A172 (cell line): Measurements from ENCODE around the gene TRAPPC5. TPM values are rescaled to one million over a fixed set of nuclear protein-coding genes. Genes with fewer than 3 reads are reported as not detected.
A peak's percentile ranks its signal among the peaks of the same experiment; 100 is the strongest.

Experiments
- DNase-seq: peaks from one replicate; pipeline ENCODE4 v3.0.0-alpha.2; 2015; ENCODE audit warnings: low spot score
- total RNA-seq: library from RNA; depleted of rRNA; stranded (reverse); fragments of >200 nt; shearing (Covaris generic); gene quantifications from 2 replicates; pipeline ENCODE4 v1.2.3, GENCODE V29; 2014

TRAPPC5 gene
- total RNA-seq, 1 experiment from 2014 or later: 176 TPM

DNA sequence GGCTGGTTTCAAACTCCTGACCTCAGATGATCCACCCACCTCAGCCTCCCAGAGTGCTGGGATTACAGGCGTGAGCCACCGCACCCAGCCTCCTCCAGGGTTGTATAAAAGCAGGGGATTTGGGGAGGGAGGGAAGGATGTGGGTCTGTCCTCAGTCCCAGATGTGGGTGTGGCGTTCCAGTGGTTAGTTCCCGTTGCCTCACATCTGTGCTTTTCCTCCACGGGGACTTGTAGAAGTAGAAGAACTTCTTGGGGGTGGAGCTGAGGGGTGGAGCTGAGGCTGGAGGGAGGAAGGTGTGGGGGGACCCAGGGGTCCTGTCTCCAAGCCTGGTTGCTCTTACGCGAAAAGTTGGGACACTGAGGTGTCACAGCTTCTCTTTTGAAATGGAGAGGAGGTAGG lies 4.3 kb upstream of the TRAPPC5 start:
- DNase-seq: no peak

DNA sequence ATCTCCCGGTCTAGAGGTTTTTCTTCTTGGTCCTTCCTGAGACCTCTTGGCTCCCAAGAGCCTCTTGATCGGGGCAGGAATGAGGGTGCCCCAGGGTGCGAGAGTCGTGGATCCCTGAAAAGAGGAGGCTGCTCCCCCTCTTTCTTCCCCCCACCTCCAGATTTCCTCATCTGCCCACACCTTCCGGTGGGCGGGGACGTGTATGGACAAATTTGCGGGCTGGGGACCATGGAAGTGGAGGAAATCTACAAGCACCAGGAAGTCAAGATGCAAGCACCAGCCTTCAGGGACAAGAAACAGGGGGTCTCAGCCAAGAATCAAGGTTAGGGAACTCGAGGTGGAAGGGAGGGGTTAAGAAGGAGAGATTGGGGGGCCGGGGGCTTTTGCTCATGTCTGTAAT lies 3.8 kb upstream of the TRAPPC5 start, which contains the start of gene MCEMP1:
MCEMP1 (plus strand) TSS at position 237 of the 400 bp plus-strand sequence; CDS start at position 268, 31 bp downstream.
- DNase-seq: no peak

GRCh38 chr19:7677669-7678311 lies 2.8 kb upstream of the TRAPPC5 start:
- no peak for DNase-seq

DNA sequence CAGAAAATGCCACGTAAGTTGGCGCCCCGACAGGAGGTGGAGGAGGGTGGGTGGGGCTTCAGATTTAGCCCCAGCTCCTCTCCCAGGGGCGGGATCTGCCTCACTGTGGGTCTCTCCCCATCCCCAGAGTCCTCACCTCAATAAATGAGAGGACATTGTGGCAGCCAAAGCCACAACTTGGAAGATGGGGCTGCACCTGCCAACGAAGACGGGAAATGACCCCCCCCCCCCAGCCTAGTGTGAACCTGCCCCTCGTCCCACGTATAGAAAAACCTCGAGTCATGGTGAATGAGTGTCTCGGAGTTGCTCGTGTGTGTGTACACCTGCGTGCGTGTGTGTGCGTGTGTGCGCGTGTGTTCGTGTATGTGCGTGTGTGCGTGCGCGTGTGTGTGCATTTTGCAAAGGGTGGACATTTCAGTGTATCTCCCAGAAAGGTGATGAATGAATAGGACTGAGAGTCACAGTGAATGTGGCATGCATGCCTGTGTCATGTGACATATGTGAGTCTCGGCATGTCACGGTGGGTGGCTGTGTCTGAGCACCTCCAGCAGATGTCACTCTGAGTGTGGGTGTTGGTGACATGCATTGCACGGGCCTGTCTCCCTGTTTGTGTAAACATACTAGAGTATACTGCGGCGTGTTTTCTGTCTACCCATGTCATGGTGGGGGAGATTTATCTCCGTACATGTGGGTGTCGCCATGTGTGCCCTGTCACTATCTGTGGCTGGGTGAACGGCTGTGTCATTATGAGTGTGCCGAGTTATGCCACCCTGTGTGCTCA lies 1.5 kb upstream of the TRAPPC5 start:
- DNase-seq: no peak

GRCh38 chr19:7679771-7680605 lies 645 bp upstream of the TRAPPC5 start:
- DNase-seq: no peak

DNA sequence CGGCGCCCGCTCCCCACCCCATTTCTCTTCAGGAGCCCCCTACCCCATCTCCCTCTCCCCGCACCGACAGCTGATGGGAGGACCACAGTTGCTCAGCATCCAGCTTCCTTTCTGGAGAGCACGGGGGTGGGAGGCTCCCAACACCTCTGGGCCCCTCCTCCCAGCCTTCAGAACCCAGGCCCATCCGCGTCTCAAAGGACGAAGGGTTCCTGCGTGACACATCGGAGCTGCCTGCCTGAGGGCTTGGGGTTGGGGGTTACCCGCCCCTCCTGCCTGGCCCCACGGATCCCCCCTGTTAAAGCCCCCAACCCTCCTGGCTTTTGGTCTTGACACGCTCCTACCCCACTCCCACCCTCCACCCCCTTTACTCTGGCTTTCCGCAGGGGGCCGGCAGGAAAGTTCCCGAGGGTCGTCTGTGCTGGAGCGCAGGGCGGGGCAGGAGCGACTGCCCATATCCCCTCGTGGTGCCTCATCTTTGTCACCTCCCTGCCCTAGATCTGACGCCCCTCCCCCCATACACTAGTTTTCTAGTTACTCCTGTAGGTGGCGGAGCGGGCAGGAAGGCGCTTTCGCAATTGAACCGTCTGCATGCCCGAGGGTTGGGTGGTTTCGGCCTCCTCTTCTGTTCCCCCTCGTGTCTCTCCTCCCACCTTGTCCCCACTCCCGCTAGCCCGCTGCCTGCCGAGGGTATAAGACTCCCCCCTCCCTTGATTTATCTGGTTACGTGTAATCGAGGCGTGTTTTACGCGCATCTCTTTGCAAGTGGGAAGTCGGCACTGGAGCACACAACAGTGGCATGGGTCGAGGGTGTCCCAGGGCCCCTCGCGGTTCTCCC lies 924 bp downstream of the TRAPPC5 start:
- peak; percentile 43 for DNase-seq

- DNase-seq: no peak
Measured at GRCh38 chr19:7682175-7682855, 1.7 kb downstream of the TRAPPC5 start.

- DNase-seq: no peak
Measured at GRCh38 chr19:7685546-7686445, 5.2 kb downstream of the TRAPPC5 start.

DNA sequence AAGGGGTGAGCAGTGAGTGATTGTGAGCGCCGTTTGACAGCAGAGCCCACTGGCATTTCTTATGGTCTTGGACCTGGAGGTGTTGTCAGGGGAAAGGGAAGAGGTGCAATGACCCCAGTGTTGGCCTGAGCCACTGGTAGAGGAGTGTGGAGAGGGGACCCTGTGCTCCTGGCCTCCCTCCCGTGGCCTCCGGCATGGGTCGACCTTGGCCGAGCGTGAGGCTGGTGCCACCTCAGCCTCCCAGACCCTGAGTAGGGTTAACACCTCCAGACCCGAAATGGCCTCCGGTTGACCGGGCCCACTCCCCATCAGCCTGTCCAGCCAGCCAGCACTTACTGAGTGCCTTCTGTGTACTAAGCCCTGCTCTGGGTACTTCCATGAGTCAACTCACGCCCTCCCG lies 6.5 kb downstream of the TRAPPC5 start:
- no peak for DNase-seq

DNA sequence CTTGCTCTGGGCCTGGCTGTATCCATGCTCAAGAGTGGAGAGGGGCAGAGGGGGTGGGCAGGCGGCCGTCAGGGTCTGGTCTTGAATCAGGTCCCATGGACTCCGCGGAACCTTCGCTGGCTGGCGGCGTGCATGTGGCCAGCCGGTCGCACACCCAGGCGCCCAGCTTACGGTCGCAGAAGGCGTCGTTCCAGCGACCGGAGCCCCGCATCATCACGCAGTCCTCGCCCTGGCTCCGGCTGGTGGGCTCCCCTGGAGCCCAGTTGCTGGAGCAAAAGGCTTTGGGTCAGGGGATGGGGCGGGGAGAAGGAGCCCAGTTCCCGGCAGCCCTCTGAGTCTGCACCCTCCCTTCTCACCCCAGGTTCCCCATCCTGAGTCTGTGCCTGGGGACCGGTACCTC lies 8.5 kb downstream of the TRAPPC5 start:
- no peak for DNase-seq

GRCh38 chr19:7690779-7691258 lies 10.2 kb downstream of the TRAPPC5 start:
- no peak for DNase-seq

DNA sequence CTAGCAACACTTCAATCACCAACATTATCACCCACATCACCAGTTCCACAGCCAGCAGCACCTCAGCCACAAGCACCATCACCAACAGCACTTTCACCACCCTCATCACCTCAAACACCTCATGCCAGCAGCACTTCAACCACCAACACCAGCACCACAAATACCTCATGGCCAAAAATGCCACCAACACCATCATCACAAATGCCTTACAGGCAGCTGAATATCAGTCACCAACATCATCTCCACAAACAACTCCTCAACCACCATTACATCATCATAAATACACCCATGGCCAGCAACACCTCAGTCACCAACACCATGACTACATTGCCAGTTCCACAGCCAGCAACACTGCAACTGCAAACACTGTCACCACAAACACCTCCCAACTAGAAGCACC lies 10.9 kb downstream of the TRAPPC5 start:
- no peak for DNase-seq

DNA sequence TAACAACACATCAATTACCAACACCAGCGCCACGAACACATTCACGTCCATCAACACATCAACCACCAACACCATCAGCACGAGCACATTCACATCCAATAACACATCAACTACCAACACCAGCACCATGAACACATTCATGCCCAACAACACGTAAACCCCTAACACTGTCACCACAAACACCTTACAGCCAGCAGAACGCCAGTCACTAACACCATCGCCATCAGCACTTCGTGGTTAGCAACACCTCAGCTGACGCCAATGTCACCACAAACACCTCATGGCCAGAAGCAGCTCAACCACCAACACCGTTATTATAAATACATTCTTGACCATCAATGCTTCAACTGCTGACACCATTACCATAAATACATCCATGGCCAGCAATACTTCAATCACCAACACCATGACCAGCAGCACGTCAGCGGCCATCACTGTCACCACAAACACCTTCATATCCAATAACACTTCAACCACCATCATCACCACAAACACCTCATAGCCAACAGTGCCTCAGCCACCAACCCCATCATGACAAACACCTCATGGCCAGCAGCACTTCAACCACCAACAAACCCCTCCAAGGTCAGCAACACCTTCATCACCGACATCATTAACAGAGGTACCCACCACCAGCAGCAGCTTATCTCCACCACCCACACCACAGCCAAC lies 11.9 kb downstream of the TRAPPC5 start:
- no peak for DNase-seq

- no peak for DNase-seq
Measured at GRCh38 chr19:7694499-7694898, 13.9 kb downstream of the TRAPPC5 start.

GRCh38 chr19:7697721-7698287 lies 17.2 kb downstream of the TRAPPC5 start:
- DNase-seq: no peak

GRCh38 chr19:7698583-7698982 lies 17.9 kb downstream of the TRAPPC5 start:
- DNase-seq: no peak

DNA sequence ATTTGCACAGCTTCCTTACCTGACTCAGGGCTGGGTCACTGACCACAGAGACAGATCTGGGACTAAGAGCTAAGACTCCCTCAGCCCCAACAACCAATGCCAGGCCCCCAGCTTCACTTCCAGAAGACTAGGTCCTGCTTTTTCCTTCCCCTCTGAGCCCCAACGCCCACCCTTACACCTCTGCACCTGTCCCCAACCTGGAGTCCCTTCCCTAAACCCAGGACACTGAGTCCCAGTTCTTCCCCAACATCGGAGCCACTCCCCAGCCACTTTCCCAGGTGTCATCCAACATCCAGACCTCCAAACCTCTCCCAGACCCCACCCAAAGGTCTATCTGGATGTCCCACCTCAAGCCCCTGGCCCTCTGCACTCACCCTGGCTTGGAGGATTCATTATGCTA lies 18.4 kb downstream of the TRAPPC5 start:
- no peak for DNase-seq
